ENCODE data around the gene PPP2R2D. TPM values are rescaled to one million over a fixed set of nuclear protein-coding genes. Genes with fewer than 3 reads are reported as not detected.

The PPP2R2D gene
- total RNA-seq, 1 experiment from 2014 or later, result 35.1 TPM

- Mint-ChIP-seq H3K4me3 (no peak overlapping the region), H3K27me3 (ENCODE audit: low read depth) (no peaks in the 10 kb centered on the region), H3K27ac (no peak overlapping the region; a peak in 1 of 7 replicates), H3K9me3 (peaks cover 0 to 6% of the 10 kb centered on the region in 2 experiments; a peak in 2 of 5 replicates), H3K4me1 (peaks cover 71 to 78% of the 10 kb centered on the region in 2 experiments), H3K36me3 (ENCODE audit: insufficient read depth in 1 of 3, low read depth in 3 of 3) (peaks cover 4 to 5% (median 4%) of the 10 kb centered on the region in 3 experiments; a peak in 3 of 7 replicates)
- H3K4me1 ChIP-seq (ENCODE audit: insufficient read depth, low read length), result peaks cover 8% of the 10 kb centered on the region; the same call in 1 of the 2 replicates
- H2AK5ac ChIP-seq (ENCODE audit: insufficient read length, low read length), result no peak overlapping the region
- no peak overlapping the region for H4K8ac ChIP-seq (replicated peaks; ENCODE audit: insufficient read length, low read depth, low read length)
- H3K9ac ChIP-seq (ENCODE audit: extremely low read depth, insufficient read length, low read length), result no peak overlapping the region
- no peaks in the 10 kb centered on the region for H3K27me3 ChIP-seq (ENCODE audit: insufficient read depth, low read length)
- H2BK120ac ChIP-seq (ENCODE audit: low read depth, low read length, poor library complexity, severe bottlenecking), result no peak overlapping the region
- H2BK5ac ChIP-seq (ENCODE audit: insufficient read length, low read length), result no peak overlapping the region
- no peak for DNase-seq
- H3K4ac ChIP-seq (ENCODE audit: low read depth, low read length), result no peak overlapping the region
- no peak overlapping the region for H3K27ac ChIP-seq (ENCODE audit: insufficient read length, low read depth, low read length)
- peaks cover 50% of the 10 kb centered on the region; the same call in 1 of the 2 replicates for H3K79me2 ChIP-seq (ENCODE audit: insufficient read depth, low read length)
- WGBS (ENCODE audit: extremely low coverage, insufficient read length, low lambda C conversion rate), result no CpG with 5 or more reads among the region's 10 CpGs
- peaks cover 20% of the 10 kb centered on the region for H3K79me1 ChIP-seq (ENCODE audit: insufficient read depth, low read depth, low read length, poor library complexity, severe bottlenecking)
- H3T11ph ChIP-seq (ENCODE audit: low read length), result no peak overlapping the region
- no peak overlapping the region for H2BK12ac ChIP-seq (ENCODE audit: insufficient read length, low read depth, low read length)
- H3K14ac ChIP-seq (ENCODE audit: insufficient read depth, low read length), result no peak overlapping the region
- H3K9me3 ChIP-seq (ENCODE audit: control insufficient read depth, low read depth, low read length), result no peaks in the 10 kb centered on the region
- H3K4me2 ChIP-seq (ENCODE audit: insufficient read depth, insufficient read length, low read length), result no peak overlapping the region
- no peak overlapping the region for H4K91ac ChIP-seq (ENCODE audit: insufficient read length, low read depth, low read length)
- no peak for TF ChIP-seq CTCF (conservative IDR thresholded peaks at IDR 0.05)
- no peak overlapping the region for H3K18ac ChIP-seq (ENCODE audit: insufficient read length, low read depth, low read length)
- no peak overlapping the region for H2BK15ac ChIP-seq (ENCODE audit: low read depth, low read length)
- H2BK20ac ChIP-seq (ENCODE audit: low read depth, low read length, poor library complexity, severe bottlenecking), result no peak overlapping the region
- H3K56ac ChIP-seq (ENCODE audit: insufficient read length, low read depth, low read length), result no peak overlapping the region
- H4K5ac ChIP-seq (ENCODE audit: insufficient read length, low read depth, low read length), result no peak overlapping the region
- H3K23me2 ChIP-seq (ENCODE audit: insufficient read length, low read depth, low read length, poor library complexity, severe bottlenecking), result no peaks in the 10 kb centered on the region
- no peak overlapping the region for H3K23ac ChIP-seq (ENCODE audit: insufficient read length, low read depth, low read length)
- H2AFZ ChIP-seq (ENCODE audit: low read length), result no peak overlapping the region
- H4K20me1 ChIP-seq (ENCODE audit: control insufficient read depth, insufficient read depth, insufficient read length), result peaks cover 5% of the 10 kb centered on the region
Observed at GRCh38 chr10:131926253-131926652, 25.4 kb downstream of the PPP2R2D start.
